GM21515 (cell line): ENCODE measurements around the gene CLHC1.
A peak's percentile ranks its signal among the peaks of the same experiment; 100 is the strongest.
"Not testable (repeated sequence)": the region's sequence is repeated elsewhere in the genome, so short reads cannot be mapped to it uniquely, and the experiment has no call there.

Experiments
- ATAC-seq: cut with Tn5 transposase; IDR thresholded peaks from one replicate; pipeline ENCODE4 v1.9.1; 2021; ENCODE audit not compliant: unreplicated experiment

Gene CLHC1

DNA sequence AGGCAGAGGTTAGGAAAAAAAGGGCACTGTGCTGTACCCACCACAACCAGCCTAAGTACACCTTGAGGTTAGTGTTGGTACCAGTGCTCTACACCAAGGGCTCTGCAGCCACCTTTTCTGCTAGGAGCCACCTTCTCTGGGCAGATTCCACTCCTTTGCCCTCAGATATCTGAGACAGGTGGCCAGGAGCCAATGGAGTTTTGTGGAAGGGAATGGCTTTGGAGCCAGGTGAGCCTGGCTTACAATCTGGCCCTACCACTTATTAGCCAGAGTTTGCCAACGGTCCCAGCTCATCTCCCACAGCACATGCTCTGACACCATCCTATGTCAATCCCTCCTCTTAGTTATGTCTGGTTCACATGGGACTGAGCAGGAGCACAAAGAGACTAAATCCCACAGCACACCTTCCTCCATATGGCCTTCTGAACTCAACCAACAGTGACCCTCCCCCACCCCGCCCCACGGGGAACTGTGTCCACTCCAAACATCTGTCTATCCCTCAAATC is 77.5 kb downstream of the CLHC1 start:
- ATAC-seq, result no peak

DNA sequence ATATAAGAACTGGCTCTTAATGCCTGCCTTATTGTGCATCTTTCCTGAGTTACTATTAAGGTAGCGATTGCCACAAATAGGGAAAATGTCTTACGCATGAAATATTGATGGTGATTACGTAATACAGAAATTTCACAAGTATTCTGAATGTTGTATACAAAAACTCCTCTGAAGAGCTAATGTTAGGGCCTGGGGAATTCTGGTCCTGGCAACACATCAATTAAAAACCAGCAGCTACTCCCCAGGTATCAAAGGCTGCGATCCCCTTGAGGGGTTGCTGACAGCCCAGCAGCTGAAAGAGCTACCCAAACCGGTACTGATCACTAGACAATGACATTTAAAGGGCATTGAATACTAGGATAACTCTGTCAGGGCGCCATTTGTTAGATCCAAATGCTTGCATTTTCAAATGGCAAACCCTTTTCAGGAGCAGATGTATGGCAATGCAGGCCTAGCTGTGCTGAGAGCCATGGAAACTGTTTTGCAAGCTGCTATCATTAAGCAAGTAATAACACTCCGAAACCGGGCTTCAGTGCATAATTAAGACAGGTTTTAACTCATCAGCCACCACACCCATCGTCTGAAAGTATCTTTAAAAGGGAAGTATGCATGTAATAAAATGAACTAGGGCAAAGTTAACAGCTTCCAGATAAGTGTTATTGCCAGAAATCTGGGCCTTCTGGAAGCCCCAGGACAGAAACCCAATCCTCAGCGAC is 78.4 kb downstream of the CLHC1 start:
- ATAC-seq, result no peak

- ATAC-seq, result no peak
Observed at GRCh38 chr2:55152475-55153412, 79.3 kb downstream of the CLHC1 start.

DNA sequence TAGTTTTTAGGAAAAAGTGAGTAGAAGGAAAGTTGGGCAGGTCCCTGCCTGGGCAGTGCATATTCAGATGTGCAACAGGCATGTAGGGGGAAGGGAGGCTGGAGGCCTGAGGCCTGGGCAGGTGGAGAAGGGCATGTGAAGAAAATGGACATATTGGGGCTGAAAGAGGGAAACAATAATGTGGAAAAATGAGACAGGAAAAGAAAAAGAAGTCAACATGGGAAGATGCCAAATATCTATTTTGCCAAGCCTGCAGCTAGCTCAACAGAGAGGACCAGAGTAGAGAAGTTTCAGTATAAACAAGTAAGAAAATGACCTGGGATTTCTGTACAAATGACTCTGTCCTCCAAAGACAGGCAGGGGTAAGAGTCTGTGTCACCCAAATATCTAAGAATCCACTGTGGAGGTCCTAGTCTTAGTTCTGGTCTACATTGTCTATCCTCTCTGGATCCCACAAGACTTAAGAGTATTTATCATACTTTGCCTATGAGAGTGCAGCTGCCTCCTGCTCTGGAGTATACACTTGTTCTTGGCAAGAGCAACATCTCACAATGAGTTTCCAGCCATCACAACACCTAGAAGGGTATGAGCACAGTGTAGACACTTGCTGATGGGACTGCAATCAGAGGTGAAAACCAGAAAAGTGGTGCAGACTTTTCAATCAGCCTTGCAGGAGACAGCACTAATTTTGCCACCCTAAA is 80.2 kb downstream of the CLHC1 start:
- no peak for ATAC-seq

DNA sequence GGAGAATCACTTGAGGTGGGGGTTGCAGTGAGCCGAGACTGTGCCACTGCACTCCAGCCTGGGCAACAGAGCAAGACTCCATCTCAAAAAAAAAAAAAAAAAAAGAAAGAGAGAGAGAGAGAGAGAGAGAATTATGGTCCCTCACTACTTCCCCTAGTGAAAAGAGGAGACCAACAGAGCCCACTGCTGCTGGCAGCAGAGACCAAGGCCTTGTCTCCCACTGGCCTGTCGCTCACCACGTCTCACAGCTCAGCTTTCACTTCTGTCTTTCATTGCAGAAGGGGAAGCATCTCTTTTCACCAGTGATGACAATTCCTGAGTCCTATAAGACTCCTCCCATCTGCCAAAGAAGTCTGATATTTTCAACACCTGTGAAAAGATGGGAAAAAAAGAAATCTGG is 81.3 kb downstream of the CLHC1 start:
- peak; percentile 83 for ATAC-seq

- ATAC-seq, result no peak
Observed at GRCh38 chr2:55148269-55148668, 83.8 kb downstream of the CLHC1 start.

DNA sequence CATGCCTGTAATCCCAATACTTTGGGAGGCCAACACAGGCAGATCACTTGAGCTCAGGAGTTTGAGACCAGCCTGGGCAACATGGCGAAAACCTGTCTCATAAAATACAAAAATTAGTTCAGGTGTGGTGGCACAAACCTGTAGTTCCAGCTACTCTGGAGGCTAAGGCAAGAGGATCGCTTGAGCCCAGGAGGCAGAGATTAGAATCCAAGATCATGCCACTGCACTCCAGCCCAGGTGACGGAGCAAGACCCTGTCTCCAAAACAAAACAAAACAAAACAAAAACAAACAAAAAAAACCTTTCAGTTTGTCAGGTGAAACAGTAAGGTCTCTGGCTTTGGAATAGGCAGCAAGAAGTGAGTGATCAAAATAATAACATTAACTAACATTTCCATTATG is 84.6 kb downstream of the CLHC1 start:
- no peak for ATAC-seq

GRCh38 chr2:55147041-55147440 is 85.1 kb downstream of the CLHC1 start:
- no peak for ATAC-seq

- no peak for ATAC-seq
Observed at GRCh38 chr2:55146263-55146662, 85.8 kb downstream of the CLHC1 start.

GRCh38 chr2:55144922-55145820 is 86.9 kb downstream of the CLHC1 start:
- ATAC-seq, result no peak

- not testable (repeated sequence) for ATAC-seq
Observed at GRCh38 chr2:55143706-55144105, 88.4 kb downstream of the CLHC1 start.

DNA sequence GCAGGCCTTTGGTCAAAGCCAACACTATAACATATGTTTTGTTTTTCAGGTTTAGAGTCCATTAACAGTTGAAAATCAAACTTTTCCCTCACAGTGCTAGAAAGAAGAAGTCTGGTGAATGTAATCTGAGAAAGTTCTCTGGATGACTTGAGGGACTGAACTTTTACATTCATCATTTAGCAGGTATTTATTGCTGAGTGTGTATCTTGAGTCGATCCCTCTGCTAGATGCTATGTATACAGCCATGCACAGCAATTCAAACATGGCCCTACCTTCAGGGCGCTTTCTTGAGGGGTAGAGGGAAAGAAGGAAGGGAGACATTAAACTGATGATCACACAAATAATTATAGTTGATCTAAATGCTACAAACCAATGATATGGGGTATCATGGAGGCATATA is 89.6 kb downstream of the CLHC1 start:
- ATAC-seq, result no peak

DNA sequence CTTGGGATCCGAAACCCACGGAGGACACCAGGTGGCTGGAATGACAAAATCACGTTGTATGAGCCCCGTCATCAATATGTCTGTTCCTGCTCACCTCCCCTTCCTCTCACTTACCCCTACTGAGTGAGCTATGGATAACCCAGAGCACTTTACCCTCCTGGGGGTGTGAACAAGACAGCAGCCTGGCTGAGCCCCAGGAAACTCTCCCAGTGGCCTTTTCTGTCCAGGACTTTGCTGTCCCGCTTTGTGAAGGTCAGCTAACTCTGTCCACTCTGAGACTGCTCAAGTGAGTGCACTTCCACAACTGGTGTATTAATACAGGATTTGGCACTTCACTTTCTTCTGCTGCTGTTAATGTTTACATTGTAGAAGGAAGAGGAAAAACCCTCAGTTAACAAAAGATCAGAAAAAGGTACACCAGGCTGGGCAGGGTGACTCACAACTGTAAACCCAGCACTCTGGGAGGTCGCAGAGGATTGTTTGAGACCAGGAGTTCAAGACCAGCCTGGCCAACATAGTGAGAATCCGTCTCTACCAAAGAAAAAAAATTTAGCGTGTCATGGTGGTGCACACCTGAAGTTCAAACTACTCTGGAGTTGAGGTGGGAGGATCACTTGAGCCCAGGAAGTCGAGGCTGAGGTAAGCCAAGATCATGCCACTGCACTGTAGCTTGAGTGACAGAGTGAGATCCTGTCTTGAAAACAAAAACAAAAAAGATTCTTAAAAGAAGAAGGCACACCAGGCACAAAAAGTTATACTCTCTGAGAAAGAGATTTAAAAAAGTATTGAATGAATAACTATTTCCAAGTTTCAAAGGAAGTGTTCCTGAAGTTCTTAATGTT is 90.3 kb downstream of the CLHC1 start:
- ATAC-seq, result no peak

DNA sequence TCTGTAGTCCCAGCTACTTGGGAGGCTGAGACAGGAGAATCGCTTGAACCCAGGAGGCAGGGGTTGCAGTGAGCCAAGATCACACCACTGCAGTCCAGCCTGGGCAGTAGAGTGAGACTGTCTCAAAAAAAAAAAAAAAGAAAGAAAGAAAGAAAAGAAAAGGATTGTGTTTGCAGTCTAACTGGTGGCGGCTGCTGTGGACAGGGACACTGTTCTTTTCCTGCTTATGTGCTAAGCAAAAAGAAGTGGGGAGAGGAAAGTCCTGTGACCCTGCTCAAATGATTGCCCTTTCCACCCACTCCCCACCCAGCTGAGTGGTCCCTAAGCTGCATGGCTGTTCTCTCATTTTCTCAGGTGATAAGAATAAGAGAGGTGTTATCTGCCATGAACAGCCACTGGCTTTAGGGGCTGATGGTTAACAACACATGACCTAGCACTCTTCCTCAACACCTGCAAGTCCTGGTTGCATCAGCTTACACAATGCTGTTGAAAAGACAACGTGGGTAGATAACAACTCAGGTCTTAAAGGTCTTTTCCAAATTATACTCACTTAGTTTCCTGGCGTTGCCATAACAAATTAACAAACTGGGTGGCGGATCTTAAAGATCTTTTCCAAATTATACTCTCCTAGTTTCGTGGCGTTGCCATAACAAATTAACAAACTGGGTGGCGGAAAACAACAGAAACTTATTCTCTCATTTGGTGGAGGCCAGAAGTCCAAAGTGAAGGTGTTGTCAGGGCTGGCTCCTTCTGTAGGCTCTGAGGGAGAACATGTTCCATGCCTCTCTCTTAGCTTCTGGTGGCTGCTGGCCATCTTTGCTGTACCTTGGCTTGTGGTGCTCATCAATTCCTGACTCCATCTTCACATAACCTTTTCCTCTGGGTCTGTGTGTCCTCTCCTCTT is 91.5 kb downstream of the CLHC1 start:
- no peak for ATAC-seq

DNA sequence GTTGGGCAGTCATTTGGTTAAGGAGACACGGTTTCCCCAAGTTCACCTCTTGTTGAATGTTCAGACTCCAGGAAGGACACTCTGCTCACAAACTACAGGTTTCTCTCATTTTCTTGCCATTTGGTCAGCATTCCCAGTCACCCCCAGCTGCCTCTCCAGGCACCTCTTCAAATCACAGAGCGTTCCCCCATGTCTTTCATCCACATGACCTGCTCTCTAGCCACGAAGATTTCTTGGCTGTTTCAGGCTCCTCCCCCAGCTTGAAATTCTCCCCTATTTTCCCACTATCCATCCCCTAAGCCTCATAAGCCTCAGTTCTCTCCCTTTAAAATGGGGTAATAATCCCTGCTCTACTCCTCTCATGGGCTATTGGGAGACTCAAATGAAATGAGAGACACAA is 92.8 kb downstream of the CLHC1 start:
- ATAC-seq, result no peak

- no peak for ATAC-seq
Observed at GRCh38 chr2:55138882-55139229, 93.2 kb downstream of the CLHC1 start.

- no peak for ATAC-seq
Observed at GRCh38 chr2:55138014-55138881, 93.8 kb downstream of the CLHC1 start.
